HG02852 (cell line): ENCODE measurements around the gene IGFBP7.

ENCODE experiments used
- ATAC-seq: cut with Tn5 transposase; IDR thresholded peaks from one replicate; pipeline ENCODE4 v1.9.1; 2021; ENCODE audit warnings: mild to moderate bottlenecking, moderate library complexity; ENCODE audit not compliant: unreplicated experiment

IGFBP7 gene

GRCh38 chr4:57131849-57132742 lies 21.9 kb upstream of the IGFBP7 start:
- no peak for ATAC-seq

- ATAC-seq, result no peak
Observed at GRCh38 chr4:57129477-57129876, 19.3 kb upstream of the IGFBP7 start.

- ATAC-seq, result no peak
Observed at GRCh38 chr4:57127361-57127760, 17.2 kb upstream of the IGFBP7 start.

- ATAC-seq, result no peak
Observed at GRCh38 chr4:57125996-57126395, 15.8 kb upstream of the IGFBP7 start.

GRCh38 chr4:57124145-57124544 lies 14.0 kb upstream of the IGFBP7 start:
- ATAC-seq, result no peak

GRCh38 chr4:57122959-57123358 lies 12.8 kb upstream of the IGFBP7 start:
- ATAC-seq, result no peak

- no peak for ATAC-seq
Observed at GRCh38 chr4:57119054-57119651, 9.0 kb upstream of the IGFBP7 start.

- no peak for ATAC-seq
Observed at GRCh38 chr4:57117491-57117890, 7.3 kb upstream of the IGFBP7 start.

- ATAC-seq, result no peak
Observed at GRCh38 chr4:57116245-57116644, 6.1 kb upstream of the IGFBP7 start.

GRCh38 chr4:57114973-57115372 lies 4.8 kb upstream of the IGFBP7 start:
- ATAC-seq, result no peak

GRCh38 chr4:57113870-57114269 lies 3.7 kb upstream of the IGFBP7 start:
- ATAC-seq, result no peak

GRCh38 chr4:57110640-57111511 lies 691 bp upstream of the IGFBP7 start:
- ATAC-seq, result no peak

- no peak for ATAC-seq
Observed at GRCh38 chr4:57109411-57109846, 756 bp downstream of the IGFBP7 start.

- ATAC-seq, result no peak
Observed at GRCh38 chr4:57106181-57106580, 4.0 kb downstream of the IGFBP7 start.

GRCh38 chr4:57104706-57105560 lies 5.3 kb downstream of the IGFBP7 start:
- no peak for ATAC-seq

GRCh38 chr4:57103051-57103450 lies 7.1 kb downstream of the IGFBP7 start:
- ATAC-seq, result no peak

GRCh38 chr4:57102050-57102624 lies 8.0 kb downstream of the IGFBP7 start:
- no peak for ATAC-seq

- ATAC-seq, result no peak
Observed at GRCh38 chr4:57100979-57101651, 9.1 kb downstream of the IGFBP7 start.

- ATAC-seq, result no peak
Observed at GRCh38 chr4:57099363-57099762, 10.8 kb downstream of the IGFBP7 start.

GRCh38 chr4:57098941-57099340 lies 11.2 kb downstream of the IGFBP7 start:
- no peak for ATAC-seq
